ENCODE measurements around the gene PTPRN2. TPM values are rescaled to one million over a fixed set of nuclear protein-coding genes. Genes with fewer than 3 reads are reported as not detected.
"Not testable (repeated sequence)": the region's sequence is repeated elsewhere in the genome, so short reads cannot be mapped to it uniquely, and the experiment has no call there.

The PTPRN2 gene
- total RNA-seq, 1 donor from 2014 or later: 0.72 TPM

DNA sequence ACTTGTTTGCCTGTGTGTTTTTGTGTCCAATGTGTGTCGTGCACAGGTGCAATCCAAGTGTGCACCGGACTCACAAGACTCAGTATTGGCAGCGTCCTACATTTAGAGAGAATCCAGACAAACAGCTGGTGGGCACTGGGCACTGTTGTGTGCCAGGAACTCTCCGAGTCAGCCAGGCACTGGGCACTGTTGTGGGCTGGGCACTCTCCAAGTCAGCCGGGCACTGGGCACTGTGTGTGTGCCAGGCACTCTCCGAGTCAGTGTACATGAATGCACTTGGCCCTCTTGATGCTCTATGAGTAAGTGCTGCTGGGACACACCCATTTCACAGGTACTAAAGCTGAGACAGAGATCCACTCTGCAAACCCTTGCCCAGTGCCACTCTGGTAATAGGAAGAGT lies 303.5 kb downstream of the PTPRN2 start:
- no peak for DNase-seq (ENCODE audit: low spot score)

DNA sequence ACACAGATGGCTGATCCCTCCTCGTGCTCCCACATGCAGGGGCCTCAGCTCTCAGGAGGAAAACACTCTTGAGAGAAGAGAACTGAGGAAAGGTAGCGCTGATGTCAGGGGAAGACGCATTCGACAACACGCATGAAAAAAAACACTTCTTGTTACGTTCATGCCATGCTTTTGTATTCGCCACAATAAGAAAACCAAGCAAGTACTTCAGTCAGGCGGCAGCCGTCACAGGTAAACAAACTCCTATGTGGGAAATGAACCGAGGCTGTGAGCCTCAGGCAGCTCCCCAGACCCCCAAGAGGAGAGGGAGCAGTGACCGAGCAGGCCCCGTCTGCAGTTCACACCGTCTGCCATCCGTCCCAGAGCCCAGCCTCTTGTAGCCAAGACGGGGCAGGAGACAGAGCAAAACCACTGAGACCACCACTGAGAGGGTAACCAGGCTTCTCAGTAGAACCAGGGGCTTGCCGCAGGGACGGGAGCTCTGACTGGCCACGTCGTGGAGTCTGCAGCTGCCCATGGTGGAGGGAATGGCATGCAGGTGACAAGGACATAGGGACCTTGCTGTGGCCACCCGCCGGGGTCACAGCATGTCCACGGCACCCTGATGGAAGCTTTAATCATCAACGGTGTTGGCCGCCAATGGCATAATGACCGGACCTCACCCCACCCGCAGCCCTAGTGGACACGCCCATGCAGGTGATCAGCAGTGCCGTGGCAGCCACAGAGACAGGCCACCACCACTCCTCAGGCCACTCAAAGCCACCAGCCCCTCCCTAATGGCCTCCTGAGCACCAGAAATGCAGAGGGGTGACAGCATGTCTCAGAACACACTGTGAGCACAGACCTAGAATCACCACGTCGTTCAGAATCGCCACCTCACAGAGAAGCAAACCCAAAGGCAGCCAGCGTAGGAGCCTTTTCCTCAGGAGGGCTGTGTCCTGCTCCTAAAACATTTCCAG lies 304.3 kb downstream of the PTPRN2 start:
- DNase-seq (ENCODE audit: low spot score): no peak

DNA sequence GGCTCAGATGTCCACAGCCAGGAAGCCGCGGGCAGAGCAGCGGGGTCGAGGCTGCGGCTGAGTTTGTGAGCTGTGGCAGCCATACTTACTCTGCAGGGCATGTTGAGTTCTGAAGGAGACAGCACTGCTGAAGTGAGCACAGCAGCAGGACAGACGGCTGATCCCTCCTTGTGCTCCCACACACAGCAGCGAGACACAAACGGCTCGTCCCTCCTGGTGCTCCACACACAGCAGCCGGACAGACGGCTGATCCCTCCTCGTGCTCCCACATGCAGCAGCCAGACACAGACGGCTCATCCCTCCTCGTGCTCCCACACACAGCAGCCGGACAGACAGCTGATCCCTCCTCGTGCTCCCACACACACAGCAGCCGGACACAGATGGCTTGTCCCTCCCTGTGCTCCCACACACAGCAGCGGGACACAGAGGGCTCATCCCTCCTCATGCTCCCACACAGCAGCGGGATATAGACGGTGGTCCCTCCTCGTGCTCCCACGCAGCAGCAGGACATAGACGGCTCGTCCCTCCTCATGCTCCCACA lies 305.1 kb downstream of the PTPRN2 start:
- DNase-seq (ENCODE audit: low spot score): no peak

DNA sequence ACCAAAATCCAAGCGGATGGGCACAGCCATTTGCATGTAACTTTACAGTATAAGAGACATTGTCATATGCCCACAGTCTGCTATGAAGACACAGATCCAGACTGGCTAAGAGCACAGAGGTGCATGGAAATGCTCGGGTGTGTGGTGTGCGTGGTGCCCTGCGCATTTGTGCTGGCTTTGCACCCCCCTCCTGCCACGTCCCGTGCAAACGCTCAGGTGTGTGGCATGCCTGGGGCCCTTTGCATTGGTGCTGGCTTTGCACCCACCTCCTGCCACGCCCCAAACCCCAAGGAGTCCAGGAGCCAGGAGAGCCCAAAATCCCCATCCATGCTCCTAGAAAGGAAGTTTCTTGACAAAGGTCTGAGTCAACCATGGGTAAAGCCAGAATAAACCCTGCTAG lies 306.2 kb downstream of the PTPRN2 start:
- DNase-seq (ENCODE audit: low spot score): no peak

DNA sequence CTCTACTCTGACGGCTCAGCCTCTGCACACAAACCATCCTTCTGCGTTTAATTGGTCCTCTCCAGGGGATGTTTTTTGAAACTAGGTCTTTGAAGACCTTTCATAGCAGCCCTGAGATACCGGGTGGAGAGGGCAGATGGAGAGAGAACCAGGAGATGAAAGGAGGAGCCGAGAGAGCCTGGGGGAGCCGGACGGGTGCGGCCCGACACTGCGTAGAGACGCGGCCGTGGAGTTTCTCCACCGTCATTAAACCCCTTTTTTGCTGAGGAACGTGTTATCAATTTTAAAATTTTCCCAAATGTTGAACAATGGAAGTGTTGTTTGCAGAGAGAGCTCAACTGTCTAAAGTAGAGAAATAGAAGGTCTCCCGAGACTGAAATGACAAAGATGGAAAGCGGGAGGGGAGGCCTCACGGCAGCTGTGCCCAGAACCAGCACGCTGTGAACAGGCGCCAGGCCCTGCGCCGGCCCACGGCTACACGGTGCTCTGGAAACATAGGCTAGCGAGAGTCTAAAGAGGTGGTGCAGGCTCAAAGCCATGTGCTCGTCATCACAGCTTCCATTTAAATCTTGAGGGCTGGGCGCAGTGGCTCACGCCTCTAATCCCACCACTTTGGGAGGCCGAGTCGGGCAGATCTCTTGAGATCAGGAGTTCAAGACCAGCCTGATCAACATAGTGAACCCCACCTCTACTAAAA lies 307.0 kb downstream of the PTPRN2 start:
- no peak for DNase-seq (ENCODE audit: low spot score)

DNA sequence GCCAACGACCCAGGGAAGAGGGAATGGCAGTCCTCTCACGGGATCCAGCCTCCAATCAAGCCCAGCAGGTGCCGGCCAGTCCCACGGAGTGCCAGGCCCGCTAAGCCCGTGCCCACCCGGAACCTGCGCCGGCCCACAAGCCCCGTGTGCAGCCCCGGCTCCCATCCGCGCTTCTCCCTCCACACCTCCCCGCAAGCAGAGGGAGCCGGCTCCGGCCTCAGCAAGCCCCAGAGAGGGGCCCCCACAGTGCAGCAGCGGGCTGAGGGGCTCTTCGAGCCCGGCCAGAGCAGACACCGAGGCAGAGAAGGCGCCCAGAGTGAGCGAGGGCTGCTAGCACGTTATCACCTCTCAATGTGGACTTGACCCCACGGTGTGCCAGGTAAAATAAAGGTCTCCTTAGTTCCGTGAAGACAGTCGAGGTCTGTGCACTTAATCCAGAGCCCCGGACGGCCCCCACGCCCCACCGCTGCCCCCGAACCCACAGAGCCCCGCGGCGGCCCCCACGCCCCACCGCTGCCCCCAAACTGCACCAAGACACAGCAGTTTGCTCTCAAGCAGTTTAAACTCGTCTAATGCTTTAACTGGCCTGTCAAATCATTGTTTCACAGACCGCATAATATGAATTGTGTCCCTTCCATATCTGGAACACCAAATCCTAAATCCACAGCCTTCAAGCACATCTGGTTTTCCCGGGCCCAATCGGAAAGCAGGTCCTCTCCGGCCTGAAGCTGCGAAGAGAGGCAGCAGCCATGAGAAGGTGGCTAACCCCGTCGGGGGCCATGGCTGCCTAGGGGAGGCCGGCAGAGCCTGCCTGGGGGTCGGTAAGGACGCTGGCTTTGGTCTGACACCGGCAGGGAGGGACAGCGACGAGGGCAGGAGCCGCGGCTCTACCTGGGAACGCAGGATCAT lies 307.8 kb downstream of the PTPRN2 start:
- DNase-seq (ENCODE audit: low spot score): no peak

DNA sequence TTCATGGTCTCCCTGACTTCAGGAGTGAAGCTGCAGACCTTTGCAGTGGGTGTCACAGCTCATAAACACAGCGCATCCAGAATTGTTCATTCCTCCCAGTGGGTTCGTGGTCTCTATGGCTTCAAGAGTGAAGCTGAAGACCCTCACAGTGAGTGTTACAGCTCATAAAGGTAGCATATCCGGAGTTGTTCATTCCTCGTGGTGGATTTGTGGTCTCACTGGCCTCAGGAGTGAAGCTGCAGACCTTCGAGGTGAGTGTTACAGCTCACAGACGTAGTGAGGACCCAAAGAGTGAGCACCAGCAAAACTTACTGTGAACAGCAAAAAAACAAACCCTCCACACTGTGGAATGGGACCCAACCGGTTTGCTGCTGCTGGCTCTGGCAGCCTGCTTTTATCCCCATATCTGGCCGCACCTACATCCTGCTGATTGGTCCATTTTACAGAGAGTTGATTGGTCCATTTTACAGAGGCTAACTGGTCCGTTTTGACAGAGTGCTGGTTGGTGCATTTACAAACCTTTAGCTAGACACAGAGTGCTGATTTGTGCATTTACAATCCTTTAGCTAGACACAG lies 308.8 kb downstream of the PTPRN2 start:
- DNase-seq (ENCODE audit: low spot score): no peak

DNA sequence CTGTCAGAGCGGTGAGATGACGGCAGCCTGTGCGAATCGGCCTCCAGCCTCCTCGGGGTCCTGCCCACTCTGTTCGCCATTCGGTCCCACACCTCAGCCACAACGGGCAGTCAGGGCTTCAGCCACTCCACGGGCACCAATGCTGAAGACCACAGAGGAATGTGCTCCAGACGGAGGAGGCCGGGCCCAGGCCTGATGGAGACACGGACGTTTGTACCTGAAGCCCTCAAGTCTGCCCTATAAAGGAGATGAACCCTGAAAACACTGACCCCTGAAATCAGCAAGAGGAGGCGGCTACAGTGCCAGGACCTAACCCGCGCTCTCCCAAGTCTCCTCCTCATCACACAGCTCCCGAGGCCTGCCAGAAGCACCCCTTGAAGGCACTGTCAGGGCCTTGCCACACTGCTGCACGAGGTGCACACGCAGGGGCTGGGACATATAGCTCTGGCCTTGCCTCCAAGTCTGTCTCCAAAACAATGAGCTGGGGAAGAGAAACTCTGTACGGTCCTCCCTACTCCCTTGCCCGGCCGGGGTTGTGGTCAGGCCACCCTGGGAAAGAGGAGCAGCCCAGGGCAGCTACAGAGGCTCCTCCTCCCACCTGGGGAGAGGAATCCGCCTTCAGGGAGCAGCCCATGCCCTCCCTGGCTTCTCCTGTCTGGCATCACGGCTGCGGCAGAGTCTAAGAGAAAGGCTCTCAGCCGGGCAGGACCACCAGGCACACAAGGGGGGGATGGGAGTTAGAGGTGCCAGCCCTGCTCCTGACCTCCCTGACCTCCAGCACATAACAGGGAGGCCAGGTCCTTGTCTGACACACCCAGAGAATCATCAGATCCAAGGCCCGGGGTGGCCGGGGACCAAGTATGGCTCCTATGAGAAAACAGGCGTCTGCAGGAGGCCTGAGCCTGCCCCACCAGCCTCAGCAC lies 310.1 kb downstream of the PTPRN2 start:
- no peak for DNase-seq (ENCODE audit: low spot score)

DNA sequence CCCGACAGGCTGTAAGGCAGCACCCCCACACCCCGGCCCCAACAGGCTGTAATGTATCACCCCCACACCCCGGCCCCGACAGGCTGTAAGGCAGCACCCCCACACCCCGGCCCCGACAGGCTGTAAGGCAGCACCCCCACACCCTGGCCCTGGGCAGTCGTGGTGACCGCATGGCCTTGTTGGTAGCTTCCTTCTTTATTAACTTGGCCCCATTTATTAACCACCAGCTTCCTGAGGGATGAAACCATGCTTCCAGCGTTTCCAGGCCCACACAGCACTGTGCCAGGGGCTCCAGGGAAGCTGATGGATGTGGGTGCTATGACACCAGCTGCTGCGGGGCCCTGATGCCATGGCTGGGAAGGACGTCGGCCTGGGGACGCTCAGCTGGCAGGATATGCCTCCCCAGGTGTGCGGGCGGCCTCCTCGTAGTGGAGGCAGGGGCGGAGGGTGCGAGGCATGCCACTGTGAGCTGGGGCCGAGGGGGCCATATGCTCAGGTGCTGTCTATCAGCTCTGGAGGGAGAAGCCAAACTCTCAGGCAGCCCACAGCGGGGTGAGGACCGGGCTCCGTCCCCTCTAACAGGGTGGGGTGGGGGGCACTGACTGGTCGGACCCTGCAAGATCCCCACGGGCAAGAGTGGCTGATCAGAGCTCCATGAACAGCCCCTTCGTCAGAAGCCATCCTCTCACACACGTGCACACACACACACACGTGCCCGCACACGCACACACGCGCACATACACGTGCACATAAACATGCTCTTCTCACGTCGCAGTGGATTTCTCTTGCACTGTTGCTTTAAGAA lies 311.0 kb downstream of the PTPRN2 start:
- no peak for DNase-seq (ENCODE audit: low spot score)

DNA sequence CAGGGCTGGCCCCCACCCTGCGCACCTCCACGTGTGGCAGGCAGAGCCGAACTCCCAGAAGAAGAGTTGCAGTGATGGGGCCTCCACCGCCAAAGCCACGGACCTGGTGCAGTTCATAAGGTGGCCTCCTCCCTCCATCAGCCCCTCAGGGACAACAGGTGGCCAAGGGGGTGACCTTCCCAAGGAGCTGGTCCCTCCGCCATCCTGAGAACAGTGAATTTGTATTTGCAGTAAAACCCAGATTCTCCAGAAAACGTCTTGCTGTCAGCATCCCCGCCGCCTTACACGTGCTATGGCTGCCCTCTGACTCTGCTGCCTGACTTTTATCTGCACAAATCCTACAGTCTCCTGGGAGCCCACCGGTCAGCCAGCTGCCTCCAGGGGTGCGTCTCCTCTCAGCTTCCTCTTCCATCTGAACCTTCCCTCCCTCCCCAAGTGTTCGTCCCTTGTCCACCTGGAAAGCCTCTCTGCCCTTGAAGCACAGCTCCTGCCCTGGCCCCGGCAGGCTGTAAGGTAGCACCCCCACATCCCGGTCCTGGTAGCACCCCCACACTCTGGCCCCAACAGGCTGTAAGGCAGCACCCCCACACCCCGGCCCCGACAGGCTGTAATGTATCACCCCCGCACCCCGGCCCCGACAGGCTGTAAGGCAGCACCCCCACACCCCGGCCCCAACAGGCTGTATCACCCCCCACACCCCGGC lies 311.8 kb downstream of the PTPRN2 start:
- no peak for DNase-seq (ENCODE audit: low spot score)

DNA sequence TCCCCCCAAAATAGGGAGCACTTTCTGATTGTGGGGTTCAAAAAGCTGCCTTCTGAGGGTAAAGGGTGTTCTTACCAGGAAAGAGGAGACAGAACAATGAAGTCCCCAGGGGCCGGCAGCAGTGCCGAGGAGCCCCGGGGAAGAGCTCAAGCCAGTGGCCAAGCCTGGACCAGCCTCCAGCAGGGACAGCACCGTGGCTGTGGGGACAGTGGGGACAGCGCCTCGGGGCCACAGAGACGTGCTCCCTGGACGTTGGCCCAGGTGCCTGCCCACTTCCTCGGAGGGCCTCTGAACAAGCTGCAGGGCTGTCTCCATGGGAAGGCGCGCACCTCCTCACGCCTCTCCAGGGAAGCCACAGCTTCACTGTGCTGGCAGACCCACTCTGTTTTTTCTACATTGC lies 312.6 kb downstream of the PTPRN2 start:
- DNase-seq (ENCODE audit: low spot score): no peak

DNA sequence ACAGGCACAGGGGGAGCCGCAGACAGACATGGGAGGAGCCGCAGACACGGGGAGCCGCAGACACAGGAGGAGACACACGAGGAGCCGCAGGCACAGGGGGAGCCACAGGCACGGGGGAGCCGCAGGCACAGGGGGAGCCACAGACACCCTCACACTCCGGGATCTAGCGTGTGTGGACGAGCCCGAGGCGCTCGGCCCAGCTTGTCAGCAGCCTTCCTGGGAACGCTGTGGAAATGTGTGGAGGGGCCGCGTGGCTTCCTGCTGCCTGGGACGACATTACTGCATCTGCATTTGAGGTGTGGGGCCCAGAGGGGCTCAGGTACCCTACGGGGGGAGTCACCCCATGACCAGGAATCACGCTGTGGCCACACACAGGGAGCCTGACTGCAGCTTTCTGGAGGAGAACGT lies 313.2 kb downstream of the PTPRN2 start:
- no peak for DNase-seq (ENCODE audit: low spot score)

DNA sequence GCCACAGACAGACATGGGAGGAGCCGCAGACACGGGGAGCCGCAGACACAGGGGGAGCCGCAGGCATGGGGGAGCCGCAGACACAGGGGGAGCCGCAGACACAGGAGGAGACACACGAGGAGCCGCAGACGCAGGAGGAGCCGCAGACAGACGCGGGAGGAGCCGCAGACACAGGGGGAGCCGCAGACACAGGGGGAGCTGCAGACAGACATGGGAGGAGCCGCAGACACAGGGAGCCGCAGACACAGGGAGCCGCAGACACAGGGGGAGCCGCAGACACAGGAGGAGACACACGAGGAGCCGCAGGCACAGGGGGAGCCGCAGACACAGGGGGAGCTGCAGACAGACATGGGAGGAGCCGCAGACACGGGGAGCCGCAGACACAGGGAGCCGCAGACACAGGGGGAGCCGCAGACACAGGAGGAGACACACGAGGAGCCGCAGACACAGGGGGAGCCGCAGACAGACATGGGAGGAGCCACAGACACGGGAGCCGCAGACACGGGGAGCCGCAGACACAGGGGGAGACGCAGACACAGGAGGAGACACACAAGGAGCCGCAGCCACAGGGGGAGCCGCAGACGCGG lies 313.8 kb downstream of the PTPRN2 start:
- not testable (repeated sequence) for DNase-seq (ENCODE audit: low spot score)

DNA sequence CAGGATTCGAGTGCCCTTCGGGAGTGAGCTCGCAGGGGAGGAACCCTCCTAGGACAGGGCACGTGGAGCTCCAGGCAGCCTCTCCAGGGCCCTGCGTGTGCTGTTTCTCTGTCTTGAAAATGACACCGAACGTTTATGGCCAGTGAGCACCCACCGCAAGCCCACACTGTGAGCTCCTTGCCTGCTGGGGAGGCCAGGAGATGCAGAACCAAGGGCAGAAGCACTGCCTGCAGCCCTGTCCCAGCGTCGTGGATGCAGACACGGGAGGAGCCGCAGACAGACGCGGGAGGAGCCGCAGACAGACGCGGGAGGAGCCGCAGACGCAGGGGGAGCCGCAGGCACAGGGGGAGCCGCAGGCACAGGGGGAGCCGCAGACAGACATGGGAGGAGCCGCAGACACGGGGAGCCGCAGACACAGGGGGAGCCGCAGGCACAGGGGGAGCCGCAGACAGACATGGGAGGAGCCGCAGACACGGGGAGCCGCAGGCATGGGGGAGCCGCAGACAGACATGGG lies 314.4 kb downstream of the PTPRN2 start:
- DNase-seq (ENCODE audit: low spot score): no peak

DNA sequence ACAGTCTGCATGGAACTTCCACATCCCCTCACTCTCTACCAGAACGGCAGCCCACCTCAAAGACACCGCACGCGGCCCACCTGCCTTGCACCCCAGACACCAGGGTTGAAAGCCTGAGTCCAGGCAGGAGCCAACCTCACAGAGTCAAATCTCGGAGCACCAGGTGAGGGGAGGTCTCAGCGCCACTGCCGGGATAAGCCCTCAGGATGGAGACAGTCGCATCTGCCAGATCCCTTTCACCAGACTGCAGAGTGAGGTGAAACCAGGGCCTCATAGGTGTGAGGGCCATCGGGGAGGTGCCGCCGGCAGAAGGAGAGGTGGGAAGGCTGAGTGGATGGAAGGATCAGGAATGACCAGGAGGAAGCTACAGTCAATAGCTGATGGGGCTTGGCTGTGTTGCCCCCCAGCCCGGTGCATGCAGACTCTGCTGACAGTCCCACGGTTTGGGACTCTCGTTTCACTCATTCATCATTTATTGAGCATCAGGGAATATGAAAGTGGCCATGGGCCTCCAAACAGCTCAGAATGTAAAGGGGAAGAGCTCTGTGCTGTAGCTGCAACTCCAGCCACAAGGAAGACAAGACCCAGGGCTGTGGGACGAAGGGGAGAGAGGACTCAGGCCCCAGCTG lies 315.0 kb downstream of the PTPRN2 start:
- DNase-seq (ENCODE audit: low spot score): no peak

DNA sequence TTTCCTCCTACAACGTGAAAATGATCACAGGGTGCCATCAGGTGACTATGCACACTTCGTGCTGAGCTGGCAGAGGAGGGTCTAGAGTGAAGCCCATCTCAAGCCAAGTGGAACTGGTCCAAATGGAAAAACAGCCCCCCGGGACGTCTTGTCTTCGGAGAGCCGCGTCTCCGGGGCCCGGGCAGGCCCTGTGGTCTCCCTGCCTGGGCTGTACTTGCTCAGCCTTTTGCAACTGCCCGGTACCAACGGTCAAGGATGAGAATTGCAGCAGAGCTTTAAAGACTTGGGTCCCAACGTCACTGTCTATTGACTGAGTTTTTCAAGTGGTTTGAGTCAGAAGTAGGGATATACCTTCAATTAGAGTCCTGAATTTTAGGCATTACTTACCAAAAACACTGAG lies 315.5 kb downstream of the PTPRN2 start:
- DNase-seq (ENCODE audit: low spot score): no peak

DNA sequence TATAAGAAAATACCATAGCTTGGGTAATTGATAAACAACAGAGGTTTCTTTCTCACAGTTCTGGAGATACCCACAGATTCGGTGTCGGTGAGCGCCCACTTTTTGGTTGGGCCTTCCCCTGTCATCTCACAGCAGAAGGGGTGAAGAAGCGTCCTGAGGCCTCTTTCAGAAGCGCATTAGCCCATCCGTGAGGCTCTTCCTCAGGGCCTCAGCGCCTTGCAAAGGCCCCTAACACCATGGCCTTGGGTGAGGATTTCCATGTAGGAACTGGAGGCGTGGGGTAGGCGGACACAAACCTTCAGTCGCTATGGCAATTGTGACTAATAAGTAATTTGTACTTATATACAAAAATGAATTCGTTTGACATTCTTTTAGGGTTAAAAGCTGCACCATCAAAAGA lies 316.0 kb downstream of the PTPRN2 start:
- no peak for DNase-seq (ENCODE audit: low spot score)

All from umbilical cord (tissue), 2 donors.